Measurements from ENCODE around the gene UBE4B. TPM values are rescaled to one million over a fixed set of nuclear protein-coding genes. Genes with fewer than 3 reads are reported as not detected.

Gene UBE4B
- total and polyA plus RNA-seq, 9 donors = 27.3 to 45.1 (median 41.4) TPM

DNA sequence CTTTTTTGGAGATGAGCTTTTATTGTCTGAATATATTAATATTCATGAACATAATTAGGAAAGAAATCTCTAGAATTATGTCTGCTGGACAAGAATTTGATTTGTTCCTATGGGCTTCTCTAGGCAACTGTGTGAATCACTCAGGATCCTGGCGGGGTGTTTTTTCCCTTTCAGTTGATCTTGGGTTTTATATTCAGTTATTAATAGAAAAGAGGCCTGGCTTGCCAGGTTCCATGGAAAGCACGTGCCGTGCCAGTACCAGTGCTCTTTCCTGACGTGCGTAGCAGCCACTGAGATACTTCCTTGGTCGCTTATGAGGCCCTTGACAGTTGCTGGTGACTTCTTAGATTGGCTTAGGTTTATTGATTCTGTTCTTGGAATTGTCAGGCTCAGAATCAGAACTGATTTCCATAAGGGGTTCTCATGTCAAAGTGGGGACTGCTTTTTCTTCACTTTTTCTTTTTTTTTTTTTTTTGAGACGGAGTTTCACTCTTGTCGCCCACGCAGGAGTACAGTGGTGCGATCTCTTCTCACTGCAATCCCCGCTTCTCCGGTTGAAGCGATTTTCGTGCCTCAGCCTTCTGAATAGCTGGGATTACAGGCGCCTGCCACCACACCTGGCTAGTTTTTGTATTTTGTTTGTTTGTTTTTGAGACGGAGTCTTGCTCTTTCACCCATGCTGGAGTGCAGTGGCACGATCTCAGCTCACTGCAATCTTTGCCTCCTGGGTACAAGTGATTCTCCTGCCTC lies 129.0 kb downstream of the UBE4B start:
- DNase-seq = peak; percentile 74
- peak overlapping the region; percentile 83 for H3K27ac ChIP-seq (ENCODE audit: low read length)
- H3K27me3 ChIP-seq (ENCODE audit: control insufficient read depth, insufficient read depth, low read length) = no peaks in the 10 kb centered on the region
- H3K4me3 ChIP-seq (ENCODE audit: low read length) = no peak overlapping the region
- no peaks in the 10 kb centered on the region for H3K9me3 ChIP-seq (replicated peaks; ENCODE audit: control insufficient read depth, low read depth, low read length)
- H3K36me3 ChIP-seq (ENCODE audit: control insufficient read depth, insufficient read depth, low read length) = peaks cover 45% of the 10 kb centered on the region
- WGBS (ENCODE audit: insufficient coverage) = 71% methylated on average over 1 of the region's 17 CpGs
- peaks cover 19% of the 10 kb centered on the region for H3K4me1 ChIP-seq (ENCODE audit: control insufficient read depth, insufficient read depth, low read length)

DNA sequence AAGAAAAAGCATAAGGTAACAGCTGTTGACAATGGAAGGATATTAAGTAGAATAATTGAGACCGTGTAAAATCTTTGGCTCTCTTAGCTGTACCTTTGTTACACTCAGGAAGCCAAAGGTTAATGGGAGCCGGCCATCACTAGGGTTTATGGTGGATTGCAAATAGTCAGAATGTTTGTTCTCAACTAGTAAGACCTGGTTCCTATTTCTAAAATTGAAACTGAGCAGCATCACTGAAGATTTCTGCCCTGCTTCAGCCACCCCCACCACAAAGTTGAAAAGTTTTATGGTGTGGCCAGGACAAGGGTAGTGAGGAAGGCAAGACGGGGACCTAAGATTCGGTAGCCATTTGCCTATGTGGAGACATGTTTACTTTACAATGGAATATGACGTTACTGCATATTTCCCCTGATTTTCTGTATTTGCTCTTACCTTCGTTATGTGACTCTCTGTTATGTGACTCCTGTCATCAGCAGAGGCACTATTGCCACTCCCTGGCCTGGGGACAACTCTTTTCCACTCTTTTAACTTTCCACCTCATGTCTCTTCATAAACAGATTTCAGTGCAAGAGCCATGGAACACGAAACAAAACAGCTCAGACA lies 136.3 kb downstream of the UBE4B start:
- 84% methylated on average over 4 of the region's 7 CpGs for WGBS (ENCODE audit: insufficient coverage)
- H3K4me3 ChIP-seq (ENCODE audit: low read length) = no peak overlapping the region
- peaks cover 51% of the 10 kb centered on the region for H3K36me3 ChIP-seq (ENCODE audit: control insufficient read depth, insufficient read depth, low read length)
- DNase-seq = no peak
- H3K27ac ChIP-seq (ENCODE audit: low read length) = no peak overlapping the region
- no peaks in the 10 kb centered on the region for H3K4me1 ChIP-seq (ENCODE audit: control insufficient read depth, insufficient read depth, low read length)
- H3K27me3 ChIP-seq (ENCODE audit: control insufficient read depth, insufficient read depth, low read length) = no peaks in the 10 kb centered on the region
- H3K9me3 ChIP-seq (replicated peaks; ENCODE audit: control insufficient read depth, low read depth, low read length) = no peaks in the 10 kb centered on the region

GRCh38 chr1:10170239-10170574 lies 137.4 kb downstream of the UBE4B start:
- Histone ChIP-seq H3K4me1 (ENCODE audit: control insufficient read depth, insufficient read depth, low read length) (no peaks in the 10 kb centered on the region), H3K36me3 (ENCODE audit: control insufficient read depth, insufficient read depth, low read length) (peaks cover 45% of the 10 kb centered on the region), H3K27ac (ENCODE audit: low read length) (no peak overlapping the region), H3K4me3 (ENCODE audit: low read length) (no peak overlapping the region), H3K27me3 (ENCODE audit: control insufficient read depth, insufficient read depth, low read length) (no peaks in the 10 kb centered on the region), H3K9me3 (replicated peaks; ENCODE audit: control insufficient read depth, low read depth, low read length) (peaks cover 3% of the 10 kb centered on the region)
- no CpG with 5 or more reads among the region's 2 CpGs for WGBS (ENCODE audit: insufficient coverage)
- no peak for DNase-seq

DNA sequence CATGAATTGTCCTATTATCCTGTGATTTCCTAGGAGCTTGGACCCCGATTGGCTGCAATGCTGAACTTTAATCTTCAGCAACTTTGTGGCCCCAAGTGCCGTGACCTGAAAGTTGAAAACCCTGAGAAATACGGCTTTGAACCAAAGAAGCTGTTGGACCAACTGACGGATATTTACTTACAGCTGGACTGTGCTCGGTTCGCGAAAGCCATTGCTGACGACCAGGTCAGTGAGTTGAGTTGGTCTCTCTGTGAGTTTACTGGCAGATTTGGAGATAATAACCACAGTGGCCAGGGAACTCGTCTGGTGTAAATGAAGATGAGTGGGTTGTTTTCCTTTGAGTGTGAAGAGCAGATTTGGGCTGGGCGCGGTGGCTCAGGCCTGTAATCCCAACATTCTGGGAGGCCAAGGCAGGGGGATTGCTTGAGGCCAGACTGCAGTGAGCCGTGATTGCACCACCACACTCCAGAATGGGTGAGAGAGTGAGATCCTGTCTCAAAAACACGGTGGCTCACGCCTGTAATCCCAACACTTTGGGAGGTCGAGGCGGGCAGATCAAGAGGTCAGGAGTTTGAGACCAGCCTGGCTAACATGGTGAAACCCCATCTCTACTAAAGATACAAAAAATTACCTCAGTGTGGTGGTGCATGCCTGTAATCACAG lies 138.5 kb downstream of the UBE4B start:
- DNase-seq = no peak
- H3K4me1 ChIP-seq (ENCODE audit: control insufficient read depth, insufficient read depth, low read length) = no peaks in the 10 kb centered on the region
- peaks cover 39% of the 10 kb centered on the region for H3K36me3 ChIP-seq (ENCODE audit: control insufficient read depth, insufficient read depth, low read length)
- H3K4me3 ChIP-seq (ENCODE audit: low read length) = no peak overlapping the region
- WGBS (ENCODE audit: insufficient coverage) = 85% methylated on average over 12 of the region's 16 CpGs
- H3K27ac ChIP-seq (ENCODE audit: low read length) = no peak overlapping the region
- peaks cover 7% of the 10 kb centered on the region for H3K9me3 ChIP-seq (replicated peaks; ENCODE audit: control insufficient read depth, low read depth, low read length)
- H3K27me3 ChIP-seq (ENCODE audit: control insufficient read depth, insufficient read depth, low read length) = no peaks in the 10 kb centered on the region

DNA sequence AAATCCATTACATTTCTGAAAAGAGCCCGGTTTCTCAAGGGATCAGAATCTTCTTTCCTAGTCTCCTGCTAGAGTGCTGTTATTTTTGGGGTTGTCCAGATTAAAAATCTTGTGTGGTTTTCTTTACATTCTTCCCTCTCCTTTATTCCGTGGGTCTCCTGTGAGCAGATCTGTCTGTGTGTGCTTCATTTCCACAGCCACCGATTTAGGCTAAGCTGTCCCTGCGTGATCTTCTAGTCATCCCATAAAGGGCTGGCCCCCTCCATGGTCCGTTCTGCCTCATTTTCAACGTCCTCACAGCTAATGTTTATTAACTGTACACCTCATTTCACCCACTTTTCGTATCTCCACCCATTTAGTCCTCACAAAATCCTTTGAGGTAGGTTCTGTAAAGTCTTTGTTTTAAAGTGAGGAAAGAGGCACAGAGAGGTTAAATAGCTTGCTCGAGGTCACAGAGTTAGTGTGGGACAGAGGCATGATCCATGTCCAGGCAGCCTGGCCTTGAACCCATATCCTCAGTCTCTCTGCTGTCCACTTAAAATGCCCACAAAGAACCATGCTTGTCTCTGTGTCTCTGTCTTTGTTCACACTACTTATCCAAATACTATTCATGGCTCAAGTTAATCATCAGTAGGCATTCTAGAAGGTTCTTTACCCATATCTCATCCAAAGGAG lies 139.4 kb downstream of the UBE4B start:
- Histone ChIP-seq H3K4me3 (ENCODE audit: low read length) (no peak overlapping the region), H3K36me3 (ENCODE audit: control insufficient read depth, insufficient read depth, low read length) (peaks cover 35% of the 10 kb centered on the region), H3K27ac (ENCODE audit: low read length) (no peak overlapping the region), H3K4me1 (ENCODE audit: control insufficient read depth, insufficient read depth, low read length) (no peaks in the 10 kb centered on the region), H3K9me3 (replicated peaks; ENCODE audit: control insufficient read depth, low read depth, low read length) (peaks cover 7% of the 10 kb centered on the region), H3K27me3 (ENCODE audit: control insufficient read depth, insufficient read depth, low read length) (no peaks in the 10 kb centered on the region)
- WGBS (ENCODE audit: insufficient coverage) = 95% methylated on average over 4 of the region's 8 CpGs
- DNase-seq = no peak

DNA sequence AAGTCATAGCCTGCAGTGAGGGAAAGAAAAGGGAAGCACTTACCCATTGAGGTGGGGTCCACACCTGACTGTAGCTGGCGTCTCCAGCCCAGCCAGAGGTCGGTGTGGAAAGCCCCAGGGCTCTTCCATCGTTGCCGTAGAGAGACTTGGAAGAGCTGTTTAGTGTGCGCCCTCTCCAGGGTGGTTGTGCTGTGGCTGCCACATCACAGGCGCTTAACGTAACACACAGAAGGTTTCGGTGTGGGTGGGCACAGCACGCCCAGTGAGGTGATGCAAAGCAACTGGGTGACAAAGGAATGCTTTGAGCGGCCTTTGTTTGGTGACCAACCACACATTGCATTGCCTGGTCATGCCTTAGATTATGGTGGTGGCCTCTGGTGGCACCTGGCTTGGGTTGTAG lies 140.8 kb downstream of the UBE4B start:
- no peak overlapping the region for H3K27ac ChIP-seq (ENCODE audit: low read length)
- WGBS (ENCODE audit: insufficient coverage) = 94% methylated on average over 10 of the region's 10 CpGs
- H3K4me3 ChIP-seq (ENCODE audit: low read length) = no peak overlapping the region
- peaks cover 7% of the 10 kb centered on the region for H3K9me3 ChIP-seq (replicated peaks; ENCODE audit: control insufficient read depth, low read depth, low read length)
- H3K36me3 ChIP-seq (ENCODE audit: control insufficient read depth, insufficient read depth, low read length) = peaks cover 27% of the 10 kb centered on the region
- no peaks in the 10 kb centered on the region for H3K27me3 ChIP-seq (ENCODE audit: control insufficient read depth, insufficient read depth, low read length)
- DNase-seq = no peak
- peaks cover 3% of the 10 kb centered on the region for H3K4me1 ChIP-seq (ENCODE audit: control insufficient read depth, insufficient read depth, low read length)

- H3K27ac ChIP-seq (ENCODE audit: low read length) = no peak overlapping the region
- peaks cover 26% of the 10 kb centered on the region for H3K36me3 ChIP-seq (ENCODE audit: control insufficient read depth, insufficient read depth, low read length)
- WGBS (ENCODE audit: insufficient coverage) = 67% methylated on average over 1 of the region's 5 CpGs
- no peaks in the 10 kb centered on the region for H3K27me3 ChIP-seq (ENCODE audit: control insufficient read depth, insufficient read depth, low read length)
- H3K4me3 ChIP-seq (ENCODE audit: low read length) = no peak overlapping the region
- H3K4me1 ChIP-seq (ENCODE audit: control insufficient read depth, insufficient read depth, low read length) = peaks cover 13% of the 10 kb centered on the region
- peaks cover 7% of the 10 kb centered on the region for H3K9me3 ChIP-seq (replicated peaks; ENCODE audit: control insufficient read depth, low read depth, low read length)
- no peak for DNase-seq
Measured at GRCh38 chr1:10177876-10178275, 145.1 kb downstream of the UBE4B start.

DNA sequence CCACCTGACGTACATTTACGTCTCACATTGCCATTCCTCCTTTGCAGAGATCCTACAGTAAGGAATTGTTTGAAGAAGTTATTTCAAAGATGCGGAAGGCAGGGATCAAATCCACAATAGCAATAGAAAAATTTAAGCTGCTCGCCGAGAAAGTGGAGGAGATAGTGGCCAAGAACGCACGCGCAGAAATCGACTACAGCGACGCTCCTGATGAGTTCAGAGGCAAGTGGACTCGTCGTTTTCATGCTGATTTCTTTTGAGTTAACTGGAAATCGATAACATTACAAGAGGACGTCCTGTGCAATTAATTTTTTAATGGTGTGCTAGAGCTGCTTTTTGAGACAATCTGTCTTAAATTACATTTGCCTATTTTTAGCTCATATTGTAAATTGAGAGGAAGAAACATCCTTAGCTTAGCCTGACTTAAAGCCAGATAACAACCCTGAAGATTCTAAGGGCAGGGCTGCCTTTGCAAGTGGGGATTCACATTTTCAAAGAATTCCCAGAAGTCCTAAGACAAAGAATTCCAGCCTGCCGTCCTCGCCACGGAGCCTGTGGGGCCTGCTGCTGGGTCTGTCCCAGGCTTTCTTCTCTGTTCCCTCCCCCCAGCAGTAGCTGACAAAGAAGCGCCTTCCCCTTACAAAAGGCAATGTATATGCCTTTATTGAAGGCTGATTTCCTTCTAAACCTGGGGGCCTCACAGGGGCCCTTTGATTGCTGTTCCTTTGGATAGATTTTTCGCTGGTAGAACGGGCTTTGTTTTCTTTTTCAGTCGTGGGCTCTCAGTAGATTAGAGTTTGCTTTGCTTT lies 146.0 kb downstream of the UBE4B start:
- DNase-seq = no peak
- no peaks in the 10 kb centered on the region for H3K27me3 ChIP-seq (ENCODE audit: control insufficient read depth, insufficient read depth, low read length)
- peaks cover 26% of the 10 kb centered on the region for H3K36me3 ChIP-seq (ENCODE audit: control insufficient read depth, insufficient read depth, low read length)
- H3K9me3 ChIP-seq (replicated peaks; ENCODE audit: control insufficient read depth, low read depth, low read length) = peaks cover 7% of the 10 kb centered on the region
- H3K27ac ChIP-seq (ENCODE audit: low read length) = peak overlapping the region; percentile 72
- no peak overlapping the region for H3K4me3 ChIP-seq (ENCODE audit: low read length)
- 55% methylated on average over 14 of the region's 22 CpGs for WGBS (ENCODE audit: insufficient coverage)
- peaks cover 16% of the 10 kb centered on the region for H3K4me1 ChIP-seq (ENCODE audit: control insufficient read depth, insufficient read depth, low read length)

GRCh38 chr1:10179406-10180091 lies 146.8 kb downstream of the UBE4B start:
- WGBS (ENCODE audit: insufficient coverage) = 71% methylated on average over 11 of the region's 23 CpGs
- Histone ChIP-seq H3K36me3 (ENCODE audit: control insufficient read depth, insufficient read depth, low read length) (peaks cover 26% of the 10 kb centered on the region), H3K27me3 (ENCODE audit: control insufficient read depth, insufficient read depth, low read length) (no peaks in the 10 kb centered on the region), H3K9me3 (replicated peaks; ENCODE audit: control insufficient read depth, low read depth, low read length) (peaks cover 7% of the 10 kb centered on the region), H3K27ac (ENCODE audit: low read length) (peak overlapping the region; percentile 72), H3K4me1 (ENCODE audit: control insufficient read depth, insufficient read depth, low read length) (peaks cover 16% of the 10 kb centered on the region), H3K4me3 (ENCODE audit: low read length) (no peak overlapping the region)
- DNase-seq = no peak
